ENCODE results near the gene PRG2.
"Not testable (repeated sequence)": the region's sequence is repeated elsewhere in the genome, so short reads cannot be mapped to it uniquely, and the experiment has no call there.

PRG2 gene

GRCh38 chr11:57342702-57343101, 47.7 kb downstream of the PRG2 start:
- DNase-seq, result no peak

DNA sequence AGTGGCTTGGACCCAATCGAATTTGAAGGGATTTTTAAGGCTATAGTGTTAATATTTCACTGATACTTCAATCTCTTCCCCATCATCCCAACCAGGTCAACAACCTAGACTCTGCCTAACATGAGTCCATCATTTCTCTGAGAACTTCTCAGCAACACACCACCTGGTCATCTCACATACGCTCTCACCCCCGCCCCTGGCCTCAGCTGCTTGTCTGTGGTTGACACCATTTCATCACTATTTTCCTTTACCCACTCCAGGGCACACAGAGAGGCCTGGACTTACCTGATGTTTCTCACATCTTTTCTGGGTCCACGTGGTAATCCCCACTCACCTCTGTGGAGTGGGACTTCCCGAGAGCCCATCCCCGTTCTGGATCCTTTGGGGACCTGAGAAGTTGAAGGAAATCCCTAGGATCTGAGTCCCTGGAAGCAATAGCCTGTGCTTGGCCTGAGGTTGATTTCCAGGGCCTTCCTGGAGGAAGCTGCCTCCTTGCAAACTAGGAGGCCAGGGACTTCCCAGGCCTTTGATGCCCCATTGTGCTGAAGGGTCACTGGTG, 49.1 kb downstream of the PRG2 start:
- DNase-seq, result no peak

GRCh38 chr11:57340039-57340615, 50.3 kb downstream of the PRG2 start:
- DNase-seq, result no peak

DNA sequence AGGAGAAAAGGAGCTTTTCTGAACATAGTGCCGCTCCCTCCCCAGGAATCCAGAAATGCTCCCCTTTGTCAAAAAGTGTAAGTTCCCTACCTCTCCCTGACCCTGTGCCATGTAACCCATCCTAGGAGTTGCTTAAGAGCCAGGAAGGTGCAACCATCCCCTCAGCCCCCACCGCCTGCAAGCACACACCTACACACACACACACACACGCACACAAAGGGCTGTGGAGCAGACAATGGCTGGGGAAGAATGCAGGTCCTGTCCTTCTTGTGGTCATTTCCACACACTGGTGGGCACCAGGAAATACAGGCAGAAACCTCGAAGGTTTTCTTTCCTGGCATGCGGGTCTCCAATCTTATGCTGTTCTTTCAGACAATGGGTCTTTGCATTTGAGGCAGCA, 51.1 kb downstream of the PRG2 start:
- no peak for DNase-seq

DNA sequence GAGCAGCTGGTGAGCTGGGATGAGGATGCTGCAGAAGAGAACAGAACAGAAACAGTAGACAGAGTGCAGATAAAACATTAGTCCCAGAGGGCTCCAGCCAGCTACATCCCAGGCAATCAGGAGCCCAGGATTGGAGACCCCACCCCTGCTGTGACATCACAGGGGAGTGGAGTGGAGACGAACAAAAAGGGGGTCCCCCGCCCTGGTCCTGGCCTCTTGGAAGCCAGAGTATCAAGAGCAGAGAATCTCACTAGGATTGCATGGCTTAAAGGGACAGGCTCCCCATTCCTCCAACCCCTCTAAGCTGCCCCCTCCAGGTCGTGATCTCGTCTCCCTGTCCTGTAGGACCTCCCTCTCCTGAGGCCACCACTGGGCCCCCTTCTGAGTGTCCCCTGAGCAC, 52.3 kb downstream of the PRG2 start, which contains the start of gene P2RX3:
Gene P2RX3, plus strand, starts transcription at position 211 of the 400 bp plus-strand sequence. CDS start 199 bp downstream, outside the sequence.
- no peak for DNase-seq

GRCh38 chr11:57336856-57337255, 53.6 kb downstream of the PRG2 start:
- DNase-seq, result not testable (repeated sequence)
